SH-SY5Y (cell line): Measurements from ENCODE around the gene YAP1.

ENCODE experiments used
- GATA2 ChIP-seq: IDR thresholded peaks from 2 replicates; pipeline ENCODE4 v1.6.1; 2011; ENCODE audit warnings: mild to moderate bottlenecking, low read depth, low read length
- GATA3 ChIP-seq: IDR thresholded peaks from 2 replicates; pipeline ENCODE4 v1.6.1; 2011; ENCODE audit warnings: low read depth, mild to moderate bottlenecking, low read length, moderate library complexity

- no peak for TF ChIP-seq GATA2
- no peak for TF ChIP-seq GATA3
These were observed 95.6 kb downstream of the YAP1 start for GRCh38 chr11:102205805-102206204.
